ENCODE measurements around the gene PAX2. TPM values are rescaled to one million over a fixed set of nuclear protein-coding genes. Genes with fewer than 3 reads are reported as not detected.

PAX2 gene
- total RNA-seq, 1 donor from 2014 or later = not detected

- intact Hi-C loops (cut with DNase I) = no loop called here
- no peak for DNase-seq (ENCODE audit: low spot score)
- ATAC-seq = no peak
Measured at GRCh38 chr10:100864036-100864885, 118.9 kb downstream of the PAX2 start.

- DNase-seq (ENCODE audit: low spot score) = no peak
- intact Hi-C loops (cut with DNase I) = no loop called here
Measured at GRCh38 chr10:100864978-100865377, 119.6 kb downstream of the PAX2 start.

GRCh38 chr10:100866010-100866409, 120.6 kb downstream of the PAX2 start:
- intact Hi-C loops (cut with DNase I) = no loop called here
- DNase-seq (ENCODE audit: low spot score) (no peak), ATAC-seq (no peak)

More at GRCh38 chr10:100864978-100865377, 119.6 kb downstream of the PAX2 start:
- ATAC-seq = no peak

GRCh38 chr10:100866575-100867098, 121.3 kb downstream of the PAX2 start:
- intact Hi-C loops (cut with DNase I) = no loop called here
- no peak for ATAC-seq
- DNase-seq (ENCODE audit: low spot score) = no peak

- DNase-seq (ENCODE audit: low spot score) (no peak), ATAC-seq (no peak)
- intact Hi-C loops (cut with DNase I) = no loop called here
Measured at GRCh38 chr10:100867261-100867963, 122.0 kb downstream of the PAX2 start.

- DNase-seq (ENCODE audit: low spot score) = no peak
- no peak for ATAC-seq
Measured at GRCh38 chr10:100868382-100868781, 123.0 kb downstream of the PAX2 start.

GRCh38 chr10:100869399-100869798, 124.0 kb downstream of the PAX2 start:
- ATAC-seq = no peak
- DNase-seq (ENCODE audit: low spot score) = no peak
- intact Hi-C loops (cut with DNase I) = no loop called here

More at GRCh38 chr10:100868382-100868781, 123.0 kb downstream of the PAX2 start:
- intact Hi-C loops (cut with DNase I) = no loop called here

- ATAC-seq (no peak), DNase-seq (ENCODE audit: low spot score) (no peak)
- intact Hi-C loops (cut with DNase I) = loop anchor here (10.0 kb wide), 1 partner anchor 307 kb away; no protein-coding TSS in a partner anchor
Measured at GRCh38 chr10:100872034-100872791, 126.8 kb downstream of the PAX2 start.

GRCh38 chr10:100873146-100873826, 127.9 kb downstream of the PAX2 start:
- DNase-seq (ENCODE audit: low spot score) (no peak), ATAC-seq (no peak)
- intact Hi-C loops (cut with DNase I) = loop anchor here (10.0 kb wide), 1 partner anchor 308 kb away; no protein-coding TSS in a partner anchor

GRCh38 chr10:100873827-100874326, 128.5 kb downstream of the PAX2 start:
- ATAC-seq (no peak), DNase-seq (ENCODE audit: low spot score) (no peak)
- intact Hi-C loops (cut with DNase I) = loop anchor here (10.0 kb wide), 1 partner anchor 309 kb away; no protein-coding TSS in a partner anchor

GRCh38 chr10:100874702-100875483, 129.5 kb downstream of the PAX2 start:
- ATAC-seq (no peak), DNase-seq (ENCODE audit: low spot score) (no peak)
- intact Hi-C loops (cut with DNase I) = loop anchor here (10.0 kb wide), 1 partner anchor 310 kb away; no protein-coding TSS in a partner anchor

- no peak for ATAC-seq
- intact Hi-C loops (cut with DNase I) = loop anchor here (10.0 kb wide), 1 partner anchor 311 kb away; no protein-coding TSS in a partner anchor
- no peak for DNase-seq (ENCODE audit: low spot score)
Measured at GRCh38 chr10:100875484-100876166, 130.2 kb downstream of the PAX2 start.

- intact Hi-C loops (cut with DNase I) = loop anchor here (10.0 kb wide), 1 partner anchor 312 kb away; no protein-coding TSS in a partner anchor
Measured at GRCh38 chr10:100876585-100877460, 131.4 kb downstream of the PAX2 start.

GRCh38 chr10:100877461-100877850, 132.1 kb downstream of the PAX2 start:
- DNase-seq (ENCODE audit: low spot score) (no peak), ATAC-seq (no peak)
- intact Hi-C loops (cut with DNase I) = loop anchor here (10.0 kb wide), 1 partner anchor 313 kb away; no protein-coding TSS in a partner anchor

More at GRCh38 chr10:100876585-100877460, 131.4 kb downstream of the PAX2 start:
- DNase-seq (ENCODE audit: low spot score) (no peak), ATAC-seq (no peak)

- ATAC-seq (peak; percentile 84), DNase-seq (ENCODE audit: low spot score) (no peak)
- intact Hi-C loops (cut with DNase I) = loop anchor here (10.0 kb wide), 1 partner anchor 314 kb away; no protein-coding TSS in a partner anchor
Measured at GRCh38 chr10:100878291-100878910, 133.0 kb downstream of the PAX2 start.

Data from sciatic nerve (tissue), 2 donors.